ENCODE data around the gene C16orf96. TPM values are rescaled to one million over a fixed set of nuclear protein-coding genes. Genes with fewer than 3 reads are reported as not detected.

Gene C16orf96
- total RNA-seq, 2 experiments from 2014 or later = 0.08 to 0.20 TPM

DNA sequence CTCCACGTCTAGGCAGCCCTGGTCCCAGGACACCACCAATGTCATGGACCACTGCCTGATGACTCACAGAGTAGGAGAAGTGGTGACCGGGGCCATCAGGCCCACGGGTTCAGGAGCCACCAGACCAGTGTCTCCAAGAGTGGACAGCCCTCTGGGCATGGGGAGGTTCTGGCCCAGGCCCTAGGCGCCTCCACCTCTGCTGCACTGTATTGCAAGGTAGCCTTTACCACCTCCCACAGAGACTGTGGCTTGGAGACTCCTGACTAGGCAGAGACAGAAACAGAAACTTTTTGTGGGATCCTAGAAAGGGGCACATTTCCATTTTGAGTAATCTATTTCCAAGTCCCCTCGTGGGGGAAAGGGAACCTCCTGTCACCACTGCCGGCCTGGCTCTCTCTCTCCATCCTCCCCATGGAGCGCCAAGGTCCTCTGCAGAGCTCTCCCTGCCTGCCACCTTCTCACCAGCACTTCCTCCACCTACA is 20.5 kb upstream of the C16orf96 start:
- peak; percentile 58 for DNase-seq
- H3K4me1 Mint-ChIP-seq = peaks cover 43% of the 10 kb centered on the region
- H3K9me3 Mint-ChIP-seq = peaks cover 12% of the 10 kb centered on the region
- H3K36me3 Mint-ChIP-seq = peaks cover 26% of the 10 kb centered on the region
- H3K27ac Mint-ChIP-seq = peak overlapping the region; percentile 63
- no peak overlapping the region for H3K4me3 Mint-ChIP-seq
- no peaks in the 10 kb centered on the region for H3K27me3 Mint-ChIP-seq

DNA sequence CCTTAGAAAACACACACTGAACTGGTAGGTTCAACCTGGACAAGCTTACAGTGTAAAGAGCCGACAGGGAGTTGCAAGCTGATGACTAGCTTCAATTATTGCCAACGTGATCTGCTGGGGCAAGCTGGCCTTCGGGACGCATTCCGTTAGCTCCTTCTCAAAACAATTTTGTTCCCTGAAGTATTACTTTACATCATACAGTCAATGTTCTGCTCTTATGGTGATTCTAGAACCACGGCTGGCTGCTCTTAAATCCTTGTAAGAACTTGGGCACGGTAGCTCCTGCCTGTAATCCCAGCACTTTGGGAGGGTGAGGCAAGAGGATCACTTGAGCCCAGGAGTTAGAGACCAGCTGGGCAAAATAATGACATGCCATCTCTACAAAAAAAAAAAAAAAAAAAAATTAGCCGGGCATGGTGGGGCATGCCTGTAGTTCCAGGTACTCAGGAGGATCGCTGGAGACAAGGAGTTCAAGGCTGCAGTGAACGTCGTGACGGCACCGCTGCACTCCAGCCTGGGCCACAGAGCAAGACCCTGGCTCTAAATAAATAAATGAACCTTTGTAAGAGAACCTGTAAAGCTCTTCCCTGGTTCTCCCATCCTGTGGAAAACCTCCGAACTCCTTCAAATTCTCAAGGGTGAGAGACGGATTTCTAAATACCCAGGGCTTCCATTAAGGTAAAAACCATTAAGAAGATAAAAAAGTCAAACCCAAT is 19.6 kb upstream of the C16orf96 start:
- Mint-ChIP-seq H3K4me1 (peaks cover 43% of the 10 kb centered on the region), H3K4me3 (peak overlapping the region; percentile 80), H3K27ac (peak overlapping the region; percentile 50), H3K36me3 (peaks cover 26% of the 10 kb centered on the region), H3K27me3 (no peaks in the 10 kb centered on the region), H3K9me3 (peaks cover 12% of the 10 kb centered on the region)
- DNase-seq = no peak

DNA sequence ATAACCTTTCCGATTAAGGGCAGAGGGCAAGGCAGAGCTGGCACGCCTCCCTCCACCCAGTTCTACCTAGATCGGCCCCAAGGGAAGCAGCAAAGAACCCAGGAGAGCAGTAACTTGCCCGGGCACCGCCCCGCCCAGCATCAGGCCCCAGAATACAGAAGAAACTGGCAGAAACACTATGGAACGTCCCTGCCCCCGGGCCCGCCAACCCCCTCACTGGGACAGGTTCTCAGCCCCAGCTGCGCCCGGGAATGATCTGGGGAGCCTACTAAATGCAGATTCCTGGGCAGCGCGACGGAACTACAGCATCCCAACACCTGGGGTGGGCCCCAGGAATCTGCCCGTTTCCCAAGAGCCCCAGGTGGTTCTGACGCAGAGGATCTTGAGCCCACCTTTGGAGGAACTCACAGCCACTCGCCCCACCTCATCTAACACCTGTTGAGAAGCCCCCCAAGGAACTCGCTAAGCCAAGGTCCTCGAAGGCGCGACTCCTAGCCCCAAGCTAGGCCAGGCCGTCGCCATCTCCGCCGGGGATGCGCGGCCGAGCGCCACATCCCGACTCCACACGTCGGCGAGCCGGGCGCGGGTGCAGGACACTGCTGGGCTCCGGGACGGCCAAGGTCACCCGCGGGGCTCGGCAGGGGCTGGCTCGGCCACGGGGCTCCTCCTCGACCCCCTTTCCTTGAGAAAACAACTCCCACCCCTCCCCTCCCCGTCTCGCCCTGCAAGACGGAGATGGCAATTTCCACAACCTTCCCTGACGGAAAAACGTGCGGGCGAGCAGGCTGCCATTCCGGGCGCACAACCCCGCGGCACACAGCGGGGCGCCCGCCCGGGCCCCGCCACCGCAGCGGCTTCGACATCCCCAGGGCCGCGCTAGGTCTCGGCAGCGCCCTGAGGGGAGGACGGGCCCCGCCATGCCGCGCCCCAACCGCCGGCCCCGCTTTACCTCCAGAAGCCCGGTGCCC is 18.5 kb upstream of the C16orf96 start:
- H3K9me3 Mint-ChIP-seq = peaks cover 12% of the 10 kb centered on the region
- peaks cover 23% of the 10 kb centered on the region for H3K36me3 Mint-ChIP-seq
- no peaks in the 10 kb centered on the region for H3K27me3 Mint-ChIP-seq
- DNase-seq = peak; percentile 25
- H3K4me1 Mint-ChIP-seq = peaks cover 43% of the 10 kb centered on the region
- H3K27ac Mint-ChIP-seq = peak overlapping the region; percentile 21
- H3K4me3 Mint-ChIP-seq = peak overlapping the region; percentile 80

DNA sequence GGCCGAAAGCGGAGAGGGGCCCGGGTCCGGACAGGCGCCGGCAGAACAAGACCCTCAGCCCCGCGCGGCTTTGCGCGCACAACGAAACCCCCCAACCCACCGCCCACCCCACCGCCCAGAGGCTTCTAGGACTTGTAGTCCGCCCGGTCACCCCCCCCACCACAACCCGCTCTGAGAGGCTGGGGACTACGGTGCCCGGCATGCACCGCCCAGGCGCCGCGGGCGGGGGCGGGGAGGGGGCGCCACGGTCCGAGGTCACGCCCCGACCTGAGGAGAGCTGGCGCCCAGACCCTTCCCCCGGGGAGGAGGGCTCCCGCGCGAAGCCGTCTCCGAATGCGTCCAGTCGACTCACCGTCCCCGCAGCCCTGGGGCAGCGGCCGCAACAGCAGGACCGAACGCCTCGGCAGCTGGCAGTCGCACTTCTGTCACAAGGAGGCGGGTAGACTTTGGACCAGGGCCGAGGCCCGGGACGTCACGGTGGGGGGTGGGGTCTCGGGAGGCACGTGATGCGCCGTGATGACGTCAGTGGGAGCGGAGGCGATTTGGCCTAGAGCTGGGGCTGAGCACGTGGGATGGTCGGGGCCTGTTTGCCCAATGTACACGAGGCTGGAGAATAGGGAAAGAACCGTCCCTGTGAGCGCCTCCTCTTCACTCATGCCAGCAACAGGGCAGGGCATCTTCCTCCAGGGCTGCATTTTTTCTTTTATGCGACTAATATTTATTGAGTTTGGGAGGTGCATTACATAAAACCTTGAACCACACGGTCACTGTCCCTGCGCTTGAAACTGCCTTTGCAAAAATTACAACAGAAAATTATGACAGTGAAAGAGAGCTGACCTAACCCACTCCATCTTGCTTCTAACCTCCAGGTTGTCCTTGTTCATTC is 17.5 kb upstream of the C16orf96 start, which contains the start of gene CDIP1:
Gene CDIP1 (minus strand): TSS at position 424 of the 886 bp plus-strand sequence. CDS start 24,643 bp downstream, outside the sequence.
- Mint-ChIP-seq H3K27me3 (no peaks in the 10 kb centered on the region), H3K9me3 (peaks cover 12% of the 10 kb centered on the region), H3K27ac (peak within 1 kb of the TSS; percentile 69), H3K36me3 (peaks cover 23% of the 10 kb centered on the region), H3K4me1 (peaks cover 43% of the 10 kb centered on the region), H3K4me3 (peak within 1 kb of the TSS; percentile 80)
- peak; percentile 94 for DNase-seq

DNA sequence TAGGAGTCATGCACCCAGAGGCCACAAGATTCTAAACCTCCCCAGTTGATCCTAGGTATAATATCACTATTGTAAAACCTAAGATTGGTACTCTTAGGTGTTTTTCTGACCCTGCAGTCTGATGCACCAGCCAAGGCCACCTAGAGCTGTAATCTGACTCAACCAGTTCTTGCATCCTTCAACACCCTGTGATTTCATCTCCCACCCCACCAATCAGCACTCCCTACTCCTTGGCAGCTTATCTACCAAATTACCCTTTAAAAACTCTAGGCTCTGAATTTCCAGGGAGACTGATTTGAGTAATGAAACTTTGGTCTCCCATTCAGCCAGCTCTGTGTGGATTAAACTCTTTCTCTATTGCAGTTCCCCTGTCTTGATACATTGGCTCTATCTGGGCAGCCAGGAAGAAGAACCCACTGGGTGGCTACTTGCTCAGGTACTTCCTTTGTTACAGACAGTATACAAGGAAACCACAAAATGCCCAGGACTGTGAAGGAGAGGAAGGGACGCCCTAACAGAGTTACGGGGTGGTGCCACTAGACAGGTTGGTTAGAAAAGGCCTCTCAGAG is 16.3 kb upstream of the C16orf96 start:
- no peaks in the 10 kb centered on the region for H3K27me3 Mint-ChIP-seq
- H3K9me3 Mint-ChIP-seq = peaks cover 12% of the 10 kb centered on the region
- peaks cover 21% of the 10 kb centered on the region for H3K36me3 Mint-ChIP-seq
- no peak for DNase-seq
- H3K4me1 Mint-ChIP-seq = peaks cover 35% of the 10 kb centered on the region
- H3K4me3 Mint-ChIP-seq = no peak overlapping the region
- H3K27ac Mint-ChIP-seq = no peak overlapping the region

DNA sequence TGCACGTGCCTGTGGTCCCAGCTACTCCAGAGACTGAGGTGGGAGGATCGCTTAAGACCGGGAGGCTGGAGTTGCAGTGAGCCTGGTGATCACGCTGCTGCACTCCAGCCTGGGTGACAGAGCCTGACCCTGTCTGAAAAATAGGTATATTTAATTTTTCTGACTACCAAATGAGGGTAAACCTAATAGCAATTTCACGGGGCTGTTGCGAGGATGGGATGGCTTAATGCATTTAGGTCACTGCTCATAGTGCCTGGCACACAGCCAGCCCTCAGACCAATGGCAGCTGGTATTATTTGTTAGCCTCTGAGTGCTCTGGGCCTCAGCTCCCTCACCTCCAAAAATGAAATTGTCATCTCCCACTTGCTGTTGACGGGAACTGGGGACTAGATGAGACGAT is 11.7 kb upstream of the C16orf96 start:
- H3K27me3 Mint-ChIP-seq = no peaks in the 10 kb centered on the region
- H3K4me1 Mint-ChIP-seq = peaks cover 4% of the 10 kb centered on the region
- H3K4me3 Mint-ChIP-seq = no peak overlapping the region
- H3K9me3 Mint-ChIP-seq = peaks cover 6% of the 10 kb centered on the region
- DNase-seq = no peak
- H3K27ac Mint-ChIP-seq = no peak overlapping the region
- H3K36me3 Mint-ChIP-seq = peaks cover 6% of the 10 kb centered on the region

DNA sequence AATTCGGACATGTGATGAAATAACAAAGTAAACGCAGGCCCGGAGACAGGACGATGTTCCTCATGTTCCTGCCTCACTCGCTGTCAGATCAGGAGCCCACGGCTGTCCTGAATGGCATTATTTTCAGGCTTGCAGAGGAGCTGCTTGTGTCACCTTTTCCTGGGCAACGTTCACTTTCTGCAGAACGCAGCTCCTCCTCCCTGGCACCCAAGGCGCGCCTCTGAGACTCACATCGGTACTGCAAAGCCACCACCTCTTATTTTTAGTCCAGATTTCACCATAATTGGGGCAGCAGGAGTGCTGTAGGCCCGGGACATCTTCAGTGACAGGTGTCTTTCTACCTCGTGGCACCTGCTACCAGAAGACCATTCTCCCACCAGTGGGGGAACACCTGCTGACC is 8.0 kb upstream of the C16orf96 start:
- Mint-ChIP-seq H3K27me3 (no peaks in the 10 kb centered on the region), H3K9me3 (no peaks in the 10 kb centered on the region), H3K4me1 (peaks cover 2% of the 10 kb centered on the region), H3K27ac (no peak overlapping the region), H3K4me3 (no peak overlapping the region), H3K36me3 (no peaks in the 10 kb centered on the region)
- no peak for DNase-seq

DNA sequence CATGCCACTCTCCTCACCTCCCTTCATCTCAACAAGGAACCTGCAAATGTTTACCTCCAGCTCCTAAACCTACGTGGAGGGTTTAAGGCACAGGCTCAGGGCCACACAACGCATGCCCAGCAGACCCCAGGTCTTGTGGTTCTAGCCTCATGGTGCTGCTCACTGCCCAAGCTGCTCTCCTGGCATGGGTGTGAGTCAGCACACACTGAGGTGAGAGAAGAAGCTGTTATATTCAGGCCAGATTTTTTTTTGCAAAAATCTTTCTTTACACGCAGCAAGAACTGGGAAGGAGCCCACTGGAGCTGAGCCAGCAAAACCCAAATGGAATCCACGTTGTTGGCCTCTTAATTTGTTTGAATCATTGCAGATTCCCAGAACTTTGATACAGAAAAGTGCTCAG is 5.5 kb upstream of the C16orf96 start:
- no peak overlapping the region for H3K27ac Mint-ChIP-seq
- no peaks in the 10 kb centered on the region for H3K36me3 Mint-ChIP-seq
- no peak for DNase-seq
- H3K4me1 Mint-ChIP-seq = peaks cover 2% of the 10 kb centered on the region
- H3K4me3 Mint-ChIP-seq = no peak overlapping the region
- no peaks in the 10 kb centered on the region for H3K9me3 Mint-ChIP-seq
- no peaks in the 10 kb centered on the region for H3K27me3 Mint-ChIP-seq

DNA sequence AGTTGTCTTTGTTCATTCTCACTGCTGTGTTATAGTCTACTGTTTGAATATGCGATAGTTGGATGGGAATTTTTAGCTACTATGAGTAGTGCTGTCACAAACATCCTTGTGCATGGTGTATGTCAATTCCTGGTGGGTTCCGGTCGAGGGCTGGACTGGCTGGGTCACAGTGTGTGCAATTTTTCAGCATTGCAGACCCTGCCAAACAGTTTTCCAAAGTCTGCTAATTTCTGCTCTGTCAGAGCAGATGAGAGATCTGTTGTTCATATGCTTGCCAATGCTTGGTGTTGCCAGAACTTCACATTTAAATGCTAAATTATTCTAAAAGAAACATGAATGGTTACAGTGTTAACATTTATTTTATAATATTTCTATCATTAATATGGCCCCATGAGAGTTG is 3.6 kb upstream of the C16orf96 start:
- Mint-ChIP-seq H3K36me3 (no peaks in the 10 kb centered on the region), H3K4me1 (peaks cover 2% of the 10 kb centered on the region), H3K27me3 (no peaks in the 10 kb centered on the region), H3K4me3 (no peak overlapping the region), H3K9me3 (no peaks in the 10 kb centered on the region), H3K27ac (no peak overlapping the region)
- DNase-seq = no peak

DNA sequence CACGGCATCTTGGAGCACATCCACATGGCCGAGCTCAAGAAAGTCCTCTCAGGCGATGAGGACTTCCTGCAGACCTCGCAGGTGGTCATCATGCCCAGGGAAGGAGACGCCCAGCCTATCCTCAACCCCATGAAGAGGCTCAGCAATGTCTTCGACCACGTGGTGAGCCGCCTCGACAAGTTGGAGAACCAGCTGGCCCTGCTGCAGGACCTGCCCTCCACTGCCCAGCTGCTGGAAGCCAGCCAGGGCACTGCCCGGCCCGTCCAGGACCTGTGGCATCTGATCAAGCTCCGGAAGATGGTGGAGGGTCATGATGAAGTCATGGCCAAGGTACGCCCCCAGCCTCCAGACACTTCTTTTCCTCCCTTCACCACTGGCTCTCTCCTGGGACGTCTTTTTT is 440 bp downstream of the C16orf96 start:
- Mint-ChIP-seq H3K4me1 (no peaks in the 10 kb centered on the region), H3K9me3 (no peaks in the 10 kb centered on the region), H3K4me3 (no peak overlapping the region), H3K27me3 (no peaks in the 10 kb centered on the region), H3K27ac (no peak overlapping the region), H3K36me3 (no peaks in the 10 kb centered on the region)
- DNase-seq = no peak

DNA sequence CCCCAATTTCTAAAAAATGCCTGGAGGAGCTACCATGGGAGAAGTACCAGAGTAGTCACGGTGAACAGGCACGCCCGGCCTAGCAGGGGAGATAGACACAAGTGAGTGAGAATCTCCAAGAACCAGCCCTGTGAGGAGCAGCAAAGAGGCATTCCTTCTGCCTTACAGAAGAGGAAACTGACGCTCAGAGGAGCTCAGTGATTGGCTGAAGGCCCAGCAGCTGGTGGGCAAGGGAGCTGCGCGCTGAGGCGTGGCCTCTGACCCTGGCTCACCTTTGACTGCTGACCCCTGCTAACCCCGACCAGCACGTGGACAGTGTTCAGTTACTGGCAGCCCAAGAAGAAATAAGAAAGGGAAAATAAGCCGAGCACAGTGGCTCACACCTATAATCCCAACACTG is 1.8 kb downstream of the C16orf96 start:
- no peak overlapping the region for H3K4me3 Mint-ChIP-seq
- no peaks in the 10 kb centered on the region for H3K4me1 Mint-ChIP-seq
- no peaks in the 10 kb centered on the region for H3K36me3 Mint-ChIP-seq
- no peak for DNase-seq
- no peak overlapping the region for H3K27ac Mint-ChIP-seq
- no peaks in the 10 kb centered on the region for H3K9me3 Mint-ChIP-seq
- no peaks in the 10 kb centered on the region for H3K27me3 Mint-ChIP-seq

DNA sequence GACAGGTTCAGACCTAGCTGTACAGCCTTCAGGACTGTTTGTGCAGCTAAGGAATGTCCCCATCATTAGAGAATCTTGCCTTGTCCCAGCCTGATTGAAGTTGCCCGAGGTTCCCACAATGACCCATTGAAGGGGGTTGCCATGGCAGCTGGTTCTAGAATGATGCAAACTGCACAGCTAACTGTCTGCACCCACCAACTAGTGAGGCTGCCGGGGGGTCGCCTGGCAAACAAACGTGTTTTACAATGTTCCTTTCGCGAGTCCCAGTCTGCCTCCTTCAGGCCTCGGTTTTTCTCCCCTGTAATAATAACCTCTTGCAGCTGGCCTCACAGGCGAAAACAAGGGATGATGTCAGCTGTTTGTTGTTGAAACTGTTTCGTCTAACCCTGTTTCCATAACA is 5.5 kb downstream of the C16orf96 start:
- H3K4me1 Mint-ChIP-seq = peaks cover 5% of the 10 kb centered on the region
- H3K4me3 Mint-ChIP-seq = no peak overlapping the region
- H3K36me3 Mint-ChIP-seq = no peaks in the 10 kb centered on the region
- no peaks in the 10 kb centered on the region for H3K27me3 Mint-ChIP-seq
- DNase-seq = no peak
- no peak overlapping the region for H3K27ac Mint-ChIP-seq
- no peaks in the 10 kb centered on the region for H3K9me3 Mint-ChIP-seq

DNA sequence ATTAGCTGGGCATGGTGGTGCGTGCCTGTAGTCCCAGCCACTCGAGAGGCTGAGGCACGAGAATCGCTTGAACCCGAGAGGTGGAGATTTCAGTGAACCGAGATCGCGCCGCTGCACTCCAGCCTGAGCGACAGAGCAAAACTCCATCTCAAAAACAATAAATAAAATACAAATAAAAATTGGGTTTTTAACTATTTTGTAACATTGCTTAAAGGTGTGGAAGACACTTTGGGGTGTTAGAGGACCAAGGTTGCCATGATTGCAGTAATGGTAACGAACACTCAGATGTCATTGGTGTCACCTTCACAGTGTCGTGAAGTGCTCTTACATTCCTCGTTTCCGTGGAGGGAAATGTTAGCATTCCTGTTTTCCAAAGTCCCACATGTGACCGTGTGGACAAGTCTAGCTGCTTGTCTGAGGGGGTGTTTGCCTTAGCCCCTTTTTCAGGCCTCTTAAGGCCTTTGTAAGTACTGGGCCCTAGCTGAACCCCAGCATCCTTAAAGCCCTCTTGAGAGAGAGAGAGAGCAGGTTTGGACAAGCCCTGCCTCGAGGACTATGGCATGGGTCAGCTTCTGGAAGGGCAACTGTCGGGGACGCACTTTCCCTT is 8.6 kb downstream of the C16orf96 start:
- Mint-ChIP-seq H3K36me3 (no peaks in the 10 kb centered on the region), H3K27me3 (no peaks in the 10 kb centered on the region), H3K9me3 (no peaks in the 10 kb centered on the region), H3K27ac (no peak overlapping the region), H3K4me3 (no peak overlapping the region), H3K4me1 (peaks cover 8% of the 10 kb centered on the region)
- DNase-seq = no peak

DNA sequence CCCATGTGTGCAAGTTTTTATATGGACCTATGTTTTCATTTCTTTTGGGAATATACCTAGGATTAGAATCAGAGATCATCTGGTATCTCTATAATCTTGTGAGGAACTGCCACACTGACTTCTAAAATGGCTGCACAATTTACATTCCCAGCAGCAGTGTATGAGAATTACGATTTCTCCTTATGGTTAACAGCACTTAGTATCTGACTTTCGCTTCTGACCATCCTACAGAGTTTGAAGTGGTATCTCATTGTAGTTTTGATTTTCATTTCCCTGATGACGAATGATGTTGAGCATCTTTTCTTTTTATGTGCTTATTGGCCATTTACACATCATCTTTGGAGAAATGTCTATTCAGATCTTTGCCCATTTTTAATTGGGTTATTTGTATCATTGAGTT is 10.0 kb downstream of the C16orf96 start:
- no peak for DNase-seq
- Mint-ChIP-seq H3K4me1 (peaks cover 8% of the 10 kb centered on the region), H3K27ac (no peak overlapping the region), H3K9me3 (no peaks in the 10 kb centered on the region), H3K27me3 (no peaks in the 10 kb centered on the region), H3K4me3 (no peak overlapping the region), H3K36me3 (no peaks in the 10 kb centered on the region)
